ENCODE results near the gene ROR1. TPM values are rescaled to one million over a fixed set of nuclear protein-coding genes. Genes with fewer than 3 reads are reported as not detected.

The ROR1 gene
- total and polyA plus RNA-seq, 2 donors (not counting 3 experiments of a cell fraction or from before 2014, with no cell fraction given): 2.6 to 3.5 TPM

- H3K4me2 ChIP-seq (ENCODE audit: insufficient read depth, low read length): no peak overlapping the region
- no peak overlapping the region for H3K27ac ChIP-seq (ENCODE audit: insufficient read depth, low read depth, low read length)
- no peaks in the 10 kb centered on the region for H3K27me3 ChIP-seq (ENCODE audit: control insufficient read depth in 2 of 2, insufficient read depth in 2 of 2, low read length in 2 of 2)
- H3K4me3 ChIP-seq (replicated peaks in 1 of 3; ENCODE audit: insufficient read depth in 1 of 3, low read depth in 1 of 3, low read length in 3 of 3): no peak overlapping the region
- intact Hi-C loops (cut with micrococcal nuclease): no loop called here
- H3K9ac ChIP-seq (replicated peaks; ENCODE audit: extremely low read depth, insufficient read depth, low read length): no peak overlapping the region
- no TSS peak for BruUV-seq (replicated peaks)
- ChIA-PET CTCF (interaction anchor here (1.0 to 1.5 kb wide), 3 partner anchors 18 to 554 kb away, joined by 3 to 5 read pairs (median 5); no protein-coding TSS in a partner anchor), POLR2A (no interaction called here)
- no peak for TF ChIP-seq EZH2 (IDR thresholded peaks at IDR 0.05; ENCODE audit: borderline replicate concordance, low read depth, low read length, severe bottlenecking)
- no peak for TF ChIP-seq POLR2AphosphoS5 (IDR thresholded peaks at IDR 0.05; ENCODE audit: insufficient read depth, low read depth, low read length)
- TF ChIP-seq FOS (IDR thresholded peaks at IDR 0.05; ENCODE audit: borderline replicate concordance, insufficient read depth, low read length): no peak
- no peak for TF ChIP-seq CTCF (IDR thresholded peaks at IDR 0.05; ENCODE audit: extremely low read depth in 1 of 2, insufficient read depth in 1 of 2, low read depth in 1 of 2, low read length in 2 of 2)
- no peak for TF ChIP-seq MAX (IDR thresholded peaks at IDR 0.05; ENCODE audit: insufficient read depth, insufficient read length)
- TF ChIP-seq JUN (IDR thresholded peaks at IDR 0.05; ENCODE audit: borderline replicate concordance, insufficient read depth, insufficient read length, low read depth): no peak
- TF ChIP-seq POLR2A (IDR thresholded peaks at IDR 0.05; ENCODE audit: low read depth, low read length): no peak
- no peak for TF ChIP-seq MYC (IDR thresholded peaks at IDR 0.05; ENCODE audit: low read depth, low read length)
- no peak for TF ChIP-seq GATA2 (IDR thresholded peaks at IDR 0.05; ENCODE audit: insufficient read depth, insufficient read length, low read depth, low read length)
- DNase-seq (ENCODE audit: low read depth, low spot score) (no peak), FAIRE-seq (no peak)
- no peak overlapping the region for H2AFZ ChIP-seq (ENCODE audit: low read depth, low read length)
- no peaks in the 10 kb centered on the region for H3K9me3 ChIP-seq (replicated peaks; ENCODE audit: control insufficient read depth, insufficient read depth, low read length)
- H4K20me1 ChIP-seq (replicated peaks; ENCODE audit: control insufficient read depth, extremely low read depth, insufficient read depth, low read length): no peaks in the 10 kb centered on the region
- H3K36me3 ChIP-seq (ENCODE audit: control insufficient read depth in 2 of 2, extremely low read depth in 1 of 2, insufficient read depth in 2 of 2, low read length in 2 of 2): no peaks in the 10 kb centered on the region
- no peaks in the 10 kb centered on the region for H3K4me1 ChIP-seq (ENCODE audit: control insufficient read depth, extremely low read depth, insufficient read depth, low read length)
- no peaks in the 10 kb centered on the region for H3K9me1 ChIP-seq (replicated peaks; ENCODE audit: control insufficient read depth, extremely low read depth, insufficient read depth, low read length)
- dilution Hi-C loops (cut with MboI; ENCODE audit: extremely low pct_ligation_motif_present, low sequenced_read_pairs): loop anchor here (25.0 kb wide), 1 partner anchor 566 kb away; no protein-coding TSS in a partner anchor
- no peaks in the 10 kb centered on the region for H3K79me2 ChIP-seq (ENCODE audit: control insufficient read depth, insufficient read depth, low read length)
Observed at GRCh38 chr1:64228167-64228957, 454.5 kb downstream of the ROR1 start.

Data from endothelial cell of umbilical vein (primary cell).